ENCODE data around the gene SCUBE2.
A peak's percentile ranks its signal among the peaks of the same experiment; 100 is the strongest.

The SCUBE2 gene

DNA sequence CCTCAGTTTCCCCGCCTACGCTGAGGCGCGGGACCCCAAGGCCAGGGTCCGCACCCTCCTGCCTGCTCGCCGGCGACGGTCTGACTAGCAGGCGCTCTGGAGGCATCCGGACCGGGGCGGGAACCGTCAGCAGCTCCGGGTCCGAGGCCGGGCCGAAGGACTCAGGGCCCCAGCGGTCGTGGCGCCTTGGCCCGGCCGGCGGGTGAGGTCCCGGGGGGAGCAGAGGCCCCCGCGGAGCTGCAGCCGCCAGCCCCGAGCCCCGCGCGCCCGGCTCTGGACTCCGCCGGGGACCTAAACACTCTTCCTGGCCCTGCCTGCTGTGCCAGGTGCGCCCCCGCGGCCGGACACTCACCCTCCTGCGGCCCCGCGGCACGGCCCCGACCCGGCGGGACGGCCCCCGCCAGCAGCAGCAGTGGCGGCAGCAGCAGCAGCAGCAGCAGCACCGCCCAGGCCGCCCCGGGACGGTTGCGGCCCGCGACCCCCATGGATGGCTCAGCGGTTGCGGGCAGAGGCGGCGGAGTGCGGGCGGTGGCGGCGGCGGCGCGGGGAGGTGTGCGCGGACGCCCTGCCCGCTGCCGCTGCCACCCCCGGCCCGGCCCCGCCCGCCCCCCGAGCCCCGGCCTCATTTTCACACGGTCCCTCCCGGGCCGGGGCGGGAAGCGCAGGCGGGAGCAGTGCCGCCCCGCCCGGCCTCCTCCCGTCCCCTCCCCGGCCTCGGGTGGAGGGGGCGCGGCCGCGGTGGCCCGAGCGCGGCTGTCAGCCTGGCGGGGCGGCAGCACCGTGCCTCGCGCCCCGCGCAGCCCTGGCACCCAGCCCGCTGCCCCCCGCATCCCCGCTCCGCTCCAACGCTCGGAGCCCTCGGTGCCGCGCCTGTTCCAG is at the start of gene SCUBE2:
Gene SCUBE2 (minus strand): TSS at position 556 of the 879 bp plus-strand sequence. CDS start 71 bp downstream, at position 485.
- TF ChIP-seq CEBPB (IDR thresholded peaks at IDR 0.05) (no peak), ZBTB7A (IDR thresholded peaks at IDR 0.05; ENCODE audit: low read depth) (peak; percentile 17)

DNA sequence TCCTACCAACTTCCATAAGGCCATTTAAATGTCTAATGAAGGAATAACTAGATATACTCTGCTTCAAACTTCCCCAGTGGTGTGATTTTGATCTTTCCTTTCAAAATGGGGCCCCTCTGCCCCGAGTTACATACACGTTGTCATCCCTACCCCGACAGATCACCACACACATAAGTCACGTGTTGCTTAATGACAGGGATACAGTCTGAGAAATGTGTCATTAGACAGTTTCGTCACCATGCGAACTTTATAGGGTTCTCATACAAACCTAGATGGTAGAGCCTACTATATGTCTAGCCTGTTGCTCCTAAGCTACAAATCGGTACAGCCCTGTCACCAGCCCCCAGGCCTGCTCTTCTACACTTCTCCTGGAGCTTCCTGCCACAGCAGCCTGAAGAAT is 49.8 kb upstream of the SCUBE2 start:
- TF ChIP-seq TCF12 (IDR thresholded peaks at IDR 0.05; ENCODE audit: low read depth) (no peak), ZBTB7A (IDR thresholded peaks at IDR 0.05; ENCODE audit: low read depth) (no peak), CEBPB (IDR thresholded peaks at IDR 0.05) (no peak), YY1 (IDR thresholded peaks at IDR 0.05; ENCODE audit: low read depth) (no peak), TEAD4 (IDR thresholded peaks at IDR 0.05) (no peak), EP300 (IDR thresholded peaks at IDR 0.05; ENCODE audit: borderline replicate concordance) (no peak), CREB1 (IDR thresholded peaks at IDR 0.05; ENCODE audit: low read depth) (no peak)
- TF ChIP-seq, protein P1, sequence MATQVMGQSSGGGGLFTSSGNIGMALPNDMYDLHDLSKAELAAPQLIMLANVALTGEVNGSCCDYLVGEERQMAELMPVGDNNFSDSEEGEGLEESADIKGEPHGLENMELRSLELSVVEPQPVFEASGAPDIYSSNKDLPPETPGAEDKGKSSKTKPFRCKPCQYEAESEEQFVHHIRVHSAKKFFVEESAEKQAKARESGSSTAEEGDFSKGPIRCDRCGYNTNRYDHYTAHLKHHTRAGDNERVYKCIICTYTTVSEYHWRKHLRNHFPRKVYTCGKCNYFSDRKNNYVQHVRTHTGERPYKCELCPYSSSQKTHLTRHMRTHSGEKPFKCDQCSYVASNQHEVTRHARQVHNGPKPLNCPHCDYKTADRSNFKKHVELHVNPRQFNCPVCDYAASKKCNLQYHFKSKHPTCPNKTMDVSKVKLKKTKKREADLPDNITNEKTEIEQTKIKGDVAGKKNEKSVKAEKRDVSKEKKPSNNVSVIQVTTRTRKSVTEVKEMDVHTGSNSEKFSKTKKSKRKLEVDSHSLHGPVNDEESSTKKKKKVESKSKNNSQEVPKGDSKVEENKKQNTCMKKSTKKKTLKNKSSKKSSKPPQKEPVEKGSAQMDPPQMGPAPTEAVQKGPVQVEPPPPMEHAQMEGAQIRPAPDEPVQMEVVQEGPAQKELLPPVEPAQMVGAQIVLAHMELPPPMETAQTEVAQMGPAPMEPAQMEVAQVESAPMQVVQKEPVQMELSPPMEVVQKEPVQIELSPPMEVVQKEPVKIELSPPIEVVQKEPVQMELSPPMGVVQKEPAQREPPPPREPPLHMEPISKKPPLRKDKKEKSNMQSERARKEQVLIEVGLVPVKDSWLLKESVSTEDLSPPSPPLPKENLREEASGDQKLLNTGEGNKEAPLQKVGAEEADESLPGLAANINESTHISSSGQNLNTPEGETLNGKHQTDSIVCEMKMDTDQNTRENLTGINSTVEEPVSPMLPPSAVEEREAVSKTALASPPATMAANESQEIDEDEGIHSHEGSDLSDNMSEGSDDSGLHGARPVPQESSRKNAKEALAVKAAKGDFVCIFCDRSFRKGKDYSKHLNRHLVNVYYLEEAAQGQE (IDR thresholded peaks at IDR 0.05; ENCODE audit: low read depth): no peak
- TF ChIP-seq, protein P2, sequence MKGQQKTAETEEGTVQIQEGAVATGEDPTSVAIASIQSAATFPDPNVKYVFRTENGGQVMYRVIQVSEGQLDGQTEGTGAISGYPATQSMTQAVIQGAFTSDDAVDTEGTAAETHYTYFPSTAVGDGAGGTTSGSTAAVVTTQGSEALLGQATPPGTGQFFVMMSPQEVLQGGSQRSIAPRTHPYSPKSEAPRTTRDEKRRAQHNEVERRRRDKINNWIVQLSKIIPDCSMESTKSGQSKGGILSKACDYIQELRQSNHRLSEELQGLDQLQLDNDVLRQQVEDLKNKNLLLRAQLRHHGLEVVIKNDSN (IDR thresholded peaks at IDR 0.05): no peak

DNA sequence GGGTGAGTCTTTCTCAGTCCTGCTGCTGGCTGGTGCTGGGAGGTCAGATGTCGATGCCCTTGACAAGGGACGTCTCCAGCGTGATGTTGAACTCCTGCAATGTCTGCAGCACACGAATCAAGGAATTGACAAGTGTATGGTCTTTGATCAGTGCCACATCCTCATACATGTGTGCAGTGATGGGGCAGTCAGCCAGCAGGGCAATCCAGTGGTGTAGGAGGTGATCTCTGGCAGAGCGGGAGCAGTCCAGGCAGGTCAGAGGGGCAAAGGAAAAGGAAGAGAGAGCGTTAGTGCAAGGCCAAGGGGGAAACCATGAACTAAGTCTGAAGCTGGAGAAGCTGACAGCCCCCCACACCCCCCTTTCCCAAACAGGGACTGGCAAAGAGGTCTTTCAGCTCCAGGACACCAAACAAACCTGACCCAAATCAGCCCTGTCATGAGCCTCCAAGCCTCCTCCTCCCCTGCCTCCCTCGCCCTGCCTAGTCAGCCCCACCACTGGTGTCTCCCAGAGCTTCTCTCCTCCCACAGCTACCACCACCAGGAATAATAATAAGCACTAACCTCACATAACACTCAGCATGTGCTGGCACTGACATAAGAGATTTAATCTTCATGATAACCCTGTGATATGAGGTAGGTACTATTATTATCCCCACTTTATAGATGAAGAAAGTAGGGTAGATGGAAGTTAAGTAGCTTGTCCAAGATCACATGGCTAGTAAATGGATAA is 48.4 kb upstream of the SCUBE2 start:
- TF ChIP-seq RAD21 (IDR thresholded peaks at IDR 0.05; ENCODE audit: low read depth) (no peak), NFIC (IDR thresholded peaks at IDR 0.05) (no peak), TAF1 (IDR thresholded peaks at IDR 0.05; ENCODE audit: low read depth) (no peak), EP300 (IDR thresholded peaks at IDR 0.05; ENCODE audit: borderline replicate concordance) (no peak), YY1 (IDR thresholded peaks at IDR 0.05; ENCODE audit: low read depth) (no peak), TCF12 (IDR thresholded peaks at IDR 0.05; ENCODE audit: low read depth) (no peak), EGR1 (IDR thresholded peaks at IDR 0.05) (no peak)

DNA sequence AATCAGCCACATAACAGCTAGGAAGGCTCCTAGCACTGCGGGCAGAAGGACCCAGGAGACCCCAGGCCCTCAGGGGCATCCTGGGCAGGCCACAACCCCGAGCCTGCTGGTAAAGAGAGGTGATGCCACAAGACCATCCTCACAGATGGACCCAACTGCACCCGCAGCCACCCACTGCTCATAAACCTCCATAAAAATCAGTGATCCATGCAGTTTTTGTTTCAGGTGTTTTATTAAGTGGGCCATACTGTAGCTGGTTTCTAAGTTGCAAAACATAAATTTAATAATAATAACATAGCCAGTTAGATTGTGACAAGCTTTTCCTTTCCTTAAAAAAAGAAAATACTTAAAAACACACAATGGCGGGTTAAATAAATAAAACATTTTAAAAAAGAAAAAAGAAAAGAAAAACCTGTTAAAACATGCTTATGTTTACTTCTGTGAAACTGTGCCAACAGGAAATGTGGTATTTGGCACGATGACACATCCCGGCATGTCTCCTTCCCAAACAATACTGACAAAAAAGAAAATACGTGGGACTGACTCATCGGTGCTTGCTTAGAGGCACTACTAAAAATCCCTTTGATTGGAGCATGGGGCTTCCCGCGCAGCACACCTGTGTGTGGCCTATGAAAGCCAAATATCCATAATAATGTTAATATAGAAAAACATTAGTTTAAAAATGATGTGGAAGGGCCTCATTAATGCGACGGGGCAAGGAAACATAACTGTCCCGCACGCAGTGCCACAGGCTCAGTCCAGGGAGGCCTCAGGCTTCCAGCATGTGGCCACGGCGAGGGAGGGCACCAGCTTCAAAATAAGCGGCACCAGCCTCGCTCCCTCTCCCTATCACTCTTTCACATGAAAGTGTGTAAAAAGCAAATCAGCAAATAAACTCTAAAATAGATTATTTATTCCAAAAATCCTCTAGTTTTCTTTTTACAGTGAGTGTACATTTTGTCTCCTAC is 47.5 kb upstream of the SCUBE2 start:
- TF ChIP-seq NFIC (IDR thresholded peaks at IDR 0.05): peak; percentile 96
- TF ChIP-seq YY1 (IDR thresholded peaks at IDR 0.05; ENCODE audit: low read depth): 0 out of 2 replicates have a peak, but pooled peaks have one; percentile 9
- TF ChIP-seq RAD21 (IDR thresholded peaks at IDR 0.05; ENCODE audit: low read depth): no peak
- peak; percentile 72 for TF ChIP-seq EP300 (IDR thresholded peaks at IDR 0.05; ENCODE audit: borderline replicate concordance)
- no peak for TF ChIP-seq ZBTB7A (IDR thresholded peaks at IDR 0.05; ENCODE audit: low read depth)
- TF ChIP-seq TCF12 (IDR thresholded peaks at IDR 0.05; ENCODE audit: low read depth): peak; percentile 71
- TF ChIP-seq, protein P3, sequence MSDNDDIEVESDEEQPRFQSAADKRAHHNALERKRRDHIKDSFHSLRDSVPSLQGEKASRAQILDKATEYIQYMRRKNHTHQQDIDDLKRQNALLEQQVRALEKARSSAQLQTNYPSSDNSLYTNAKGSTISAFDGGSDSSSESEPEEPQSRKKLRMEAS (IDR thresholded peaks at IDR 0.05): peak; percentile 64; the same call in 1 of the 2 replicates
- TF ChIP-seq, protein P2 (IDR thresholded peaks at IDR 0.05): no peak
- TF ChIP-seq EGR1 (IDR thresholded peaks at IDR 0.05): no peak
- TF ChIP-seq CREB1 (IDR thresholded peaks at IDR 0.05; ENCODE audit: low read depth): no peak
- TF ChIP-seq CEBPB (IDR thresholded peaks at IDR 0.05): no peak
- peak; percentile 69 for TF ChIP-seq TEAD4 (IDR thresholded peaks at IDR 0.05)
- no peak for TF ChIP-seq FOXM1 (IDR thresholded peaks at IDR 0.05; ENCODE audit: borderline replicate concordance, low read depth)
- TF ChIP-seq TAF1 (IDR thresholded peaks at IDR 0.05; ENCODE audit: low read depth): no peak
- TF ChIP-seq, protein P1 (IDR thresholded peaks at IDR 0.05; ENCODE audit: low read depth): no peak

DNA sequence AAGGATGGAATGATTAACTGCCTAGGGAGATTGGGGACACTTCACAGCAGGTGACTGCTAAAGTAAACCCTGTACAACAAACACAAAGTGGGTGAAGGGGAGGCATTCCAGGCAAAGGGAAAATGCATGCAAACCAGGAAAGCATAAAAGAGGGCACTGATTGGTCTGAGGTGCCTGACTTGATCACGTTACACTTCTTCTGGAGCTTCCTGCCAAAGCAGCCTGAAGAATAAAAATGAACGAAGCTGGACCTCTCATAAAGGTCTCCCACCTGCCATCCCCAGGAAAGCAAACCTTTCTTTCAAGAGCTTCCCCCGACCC is 46.7 kb upstream of the SCUBE2 start:
- TF ChIP-seq EGR1 (IDR thresholded peaks at IDR 0.05) (no peak), ZBTB7A (IDR thresholded peaks at IDR 0.05; ENCODE audit: low read depth) (no peak), YY1 (IDR thresholded peaks at IDR 0.05; ENCODE audit: low read depth) (no peak)
- TF ChIP-seq, protein P1 (IDR thresholded peaks at IDR 0.05; ENCODE audit: low read depth): no peak
